Mesenchymal stem cell (in vitro differentiated cells and primary cell): ENCODE data around the gene AKT1S1.

ENCODE experiments used
- DNase-seq: peaks from one replicate; pipeline ENCODE4 v3.0.0-alpha.2; 2013
- H2AFZ ChIP-seq: one replicate; pipeline ENCODE4 v1.6.1; 2013; ENCODE audit warnings: low read depth, mild to moderate bottlenecking, control low read depth, inconsistent platforms, low read length, moderate library complexity
- H2AK5ac ChIP-seq: 2 replicates; pipeline ENCODE4 v1.6.1; 2013; ENCODE audit warnings: low read length, moderate library complexity, mild to moderate bottlenecking, inconsistent platforms; ENCODE audit not compliant: severe bottlenecking
- H2BK120ac ChIP-seq: one replicate; pipeline ENCODE4 v1.6.1; 2013; ENCODE audit warnings: low read depth, mild to moderate bottlenecking, inconsistent platforms, low read length, moderate library complexity
- H2BK12ac ChIP-seq, 2 experiments: one replicate each; pipeline ENCODE4 v1.6.1; 2013; ENCODE audit warnings: inconsistent platforms in 2 of 2, low read length in 2 of 2, mild to moderate bottlenecking in 2 of 2, moderate library complexity in 2 of 2, control low read depth in 1 of 2
- H2BK15ac ChIP-seq: one replicate; pipeline ENCODE4 v1.6.1; 2013; ENCODE audit warnings: mild to moderate bottlenecking, low read depth, inconsistent platforms; ENCODE audit not compliant: poor library complexity, severe bottlenecking
- H2BK5ac ChIP-seq: 2 replicates; pipeline ENCODE4 v1.6.1; 2013; ENCODE audit warnings: low read depth, mild to moderate bottlenecking, low read length, control low read depth, inconsistent platforms; ENCODE audit not compliant: poor library complexity, severe bottlenecking
- H3K14ac ChIP-seq, 2 experiments: one replicate each; pipeline ENCODE4 v1.6.1; 2013; ENCODE audit warnings: inconsistent platforms in 2 of 2, low read length in 2 of 2, control low read depth in 1 of 2, mild to moderate bottlenecking in 1 of 2, moderate library complexity in 1 of 2
- H3K18ac ChIP-seq, 2 experiments: one replicate each; pipeline ENCODE4 v1.6.1; 2013; ENCODE audit warnings: inconsistent platforms in 2 of 2, low read length in 2 of 2, control low read depth in 1 of 2, low read depth in 1 of 2, mild to moderate bottlenecking in 1 of 2
- H3K23ac ChIP-seq, 2 experiments: one replicate each; pipeline ENCODE4 v1.6.1; 2013; ENCODE audit warnings: inconsistent platforms in 2 of 2, low read length in 2 of 2, mild to moderate bottlenecking in 2 of 2, moderate library complexity in 2 of 2, control low read depth in 1 of 2
- H3K27ac ChIP-seq: 2 replicates; pipeline ENCODE4 v1.5.1; 2013; ENCODE audit warnings: mild to moderate bottlenecking, moderate library complexity, low read length, control low read depth, inconsistent platforms; ENCODE audit not compliant: poor library complexity, severe bottlenecking
- H3K27me3 ChIP-seq, 2 experiments: 2 replicates each; pipeline versions ENCODE4 v1.6.1 to v1.7.0; 2013; ENCODE audit warnings: low read length in 2 of 2, mild to moderate bottlenecking in 2 of 2, moderate library complexity in 2 of 2, control low read depth in 1 of 2, inconsistent platforms in 1 of 2; ENCODE audit not compliant: control insufficient read depth in 1 of 2, insufficient read depth in 1 of 2
- H3K36me3 ChIP-seq, 2 experiments: 2 replicates each; pipeline versions ENCODE4 v1.6.1 to v1.7.0; 2013; ENCODE audit warnings: low read length in 2 of 2, control low read depth in 1 of 2, inconsistent platforms in 1 of 2, low read depth in 1 of 2, mild to moderate bottlenecking in 1 of 2; ENCODE audit not compliant: insufficient read depth in 2 of 2, control insufficient read depth in 1 of 2
- H3K4ac ChIP-seq, 2 experiments: one replicate each; pipeline ENCODE4 v1.6.1; 2013; ENCODE audit warnings: inconsistent platforms in 2 of 2, low read length in 2 of 2, mild to moderate bottlenecking in 2 of 2, moderate library complexity in 2 of 2, control low read depth in 1 of 2, low read depth in 1 of 2
- H3K4me1 ChIP-seq: 2 replicates; pipeline ENCODE4 v1.6.1; 2013; ENCODE audit warnings: low read depth, low read length, control low read depth; ENCODE audit not compliant: control insufficient read depth, insufficient read depth
- H3K4me2 ChIP-seq: 2 replicates; pipeline ENCODE4 v1.6.1; 2013; ENCODE audit warnings: low read length, mild to moderate bottlenecking, inconsistent platforms; ENCODE audit not compliant: poor library complexity, severe bottlenecking
- H3K4me3 ChIP-seq, 2 experiments: 2 replicates each; pipeline versions ENCODE4 v1.5.1 to v1.7.0; 2013; ENCODE audit warnings: low read length in 2 of 2, mild to moderate bottlenecking in 2 of 2, control low read depth in 1 of 2, low read depth in 1 of 2; ENCODE audit not compliant: insufficient read depth in 1 of 2
- H3K79me1 ChIP-seq: replicated peaks from 2 replicates; pipeline ENCODE4 v1.6.1; 2013; ENCODE audit warnings: mild to moderate bottlenecking, control low read depth, low read length, inconsistent platforms; ENCODE audit not compliant: poor library complexity, severe bottlenecking
- H3K9ac ChIP-seq: 2 replicates; pipeline ENCODE4 v1.7.0; 2013; ENCODE audit warnings: mild to moderate bottlenecking, low read length, moderate library complexity
- H3K9me3 ChIP-seq: 2 replicates; pipeline ENCODE4 v1.7.0; 2013; ENCODE audit warnings: mild to moderate bottlenecking, low read length; ENCODE audit not compliant: control insufficient read depth
- H4K8ac ChIP-seq: one replicate; pipeline ENCODE4 v1.6.1; 2013; ENCODE audit warnings: inconsistent platforms, mild to moderate bottlenecking, low read length, moderate library complexity
- H4K91ac ChIP-seq: one replicate; pipeline ENCODE4 v1.6.1; 2013; ENCODE audit warnings: mild to moderate bottlenecking, low read length, inconsistent platforms
- WGBS: methylation state at CpG from one replicate; pipeline ENCODE4 v1.1.7; 2013; ENCODE audit warnings: mixed read lengths; 5-methylcytosine and 5-hydroxymethylcytosine counted together

The AKT1S1 gene

GRCh38 chr19:49832556-49832955 lies 44.6 kb downstream of the AKT1S1 start:
- Histone ChIP-seq H2BK5ac (no peak overlapping the region), H3K36me3 (peaks cover 89 to 93% of the 10 kb centered on the region in 2 experiments), H2BK12ac (no peak overlapping the region), H3K18ac (no peak overlapping the region), H2BK120ac (no peak overlapping the region), H3K4me1 (peaks cover 35% of the 10 kb centered on the region), H4K8ac (no peak overlapping the region), H2AK5ac (no peak overlapping the region), H2BK15ac (no peak overlapping the region), H4K91ac (no peak overlapping the region), H3K23ac (no peak overlapping the region), H2AFZ (no peak overlapping the region), H3K4me2 (no peak overlapping the region), H3K79me1 (peaks cover 62% of the 10 kb centered on the region), H3K14ac (no peak overlapping the region), H3K27me3 (no peaks in the 10 kb centered on the region), H3K9ac (no peak overlapping the region), H3K27ac (no peak overlapping the region), H3K9me3 (no peaks in the 10 kb centered on the region), H3K4ac (no peak overlapping the region), H3K4me3 (no peak overlapping the region)
- DNase-seq = no peak
- 86% methylated on average over 6 of the region's 9 CpGs for WGBS

- Histone ChIP-seq H3K9ac (no peak overlapping the region), H3K36me3 (peaks cover 87 to 95% of the 10 kb centered on the region in 2 experiments), H3K4me1 (peaks cover 26% of the 10 kb centered on the region), H3K79me1 (peaks cover 71% of the 10 kb centered on the region), H3K14ac (no peak overlapping the region), H3K4ac (no peak overlapping the region), H4K91ac (no peak overlapping the region), H3K4me2 (no peak overlapping the region), H2AFZ (no peak overlapping the region), H3K9me3 (no peaks in the 10 kb centered on the region), H2BK12ac (no peak overlapping the region), H4K8ac (no peak overlapping the region), H2BK5ac (no peak overlapping the region), H2AK5ac (no peak overlapping the region), H2BK120ac (no peak overlapping the region), H3K27me3 (no peaks in the 10 kb centered on the region), H3K23ac (no peak overlapping the region), H3K4me3 (no peak overlapping the region), H3K18ac (no peak overlapping the region), H2BK15ac (no peak overlapping the region), H3K27ac (no peak overlapping the region)
- no peak for DNase-seq
- WGBS = 88% methylated on average over 8 of the region's 8 CpGs
These were observed 45.6 kb downstream of the AKT1S1 start for GRCh38 chr19:49831592-49831991.

GRCh38 chr19:49830766-49831165 lies 46.4 kb downstream of the AKT1S1 start:
- Histone ChIP-seq H3K27ac (no peak overlapping the region), H2BK12ac (no peak overlapping the region), H2AFZ (no peak overlapping the region), H3K4me2 (no peak overlapping the region), H3K36me3 (peaks cover 79 to 92% of the 10 kb centered on the region in 2 experiments), H3K79me1 (peaks cover 69% of the 10 kb centered on the region), H3K27me3 (no peaks in the 10 kb centered on the region), H3K4me1 (peaks cover 24% of the 10 kb centered on the region), H4K91ac (no peak overlapping the region), H3K9ac (no peak overlapping the region), H3K4me3 (no peak overlapping the region), H4K8ac (no peak overlapping the region), H3K14ac (no peak overlapping the region), H2AK5ac (no peak overlapping the region), H3K18ac (no peak overlapping the region), H3K23ac (no peak overlapping the region), H2BK5ac (no peak overlapping the region), H3K9me3 (no peaks in the 10 kb centered on the region), H3K4ac (no peak overlapping the region), H2BK120ac (no peak overlapping the region), H2BK15ac (no peak overlapping the region)
- WGBS = 91% methylated on average over 9 of the region's 12 CpGs
- DNase-seq = no peak

GRCh38 chr19:49829721-49830120 lies 47.4 kb downstream of the AKT1S1 start:
- Histone ChIP-seq H3K27ac (no peak overlapping the region), H3K9ac (no peak overlapping the region), H3K4me3 (no peak overlapping the region), H3K14ac (no peak overlapping the region), H2BK12ac (no peak overlapping the region), H2BK15ac (no peak overlapping the region), H4K8ac (no peak overlapping the region), H3K18ac (no peak overlapping the region), H2BK120ac (no peak overlapping the region), H3K23ac (no peak overlapping the region), H3K79me1 (peaks cover 61% of the 10 kb centered on the region), H2AFZ (no peak overlapping the region), H3K27me3 (no peaks in the 10 kb centered on the region), H3K4me2 (no peak overlapping the region), H3K4ac (no peak overlapping the region), H3K4me1 (peaks cover 24% of the 10 kb centered on the region), H3K36me3 (peaks cover 70 to 85% of the 10 kb centered on the region in 2 experiments), H3K9me3 (no peaks in the 10 kb centered on the region), H4K91ac (no peak overlapping the region), H2AK5ac (no peak overlapping the region), H2BK5ac (no peak overlapping the region)
- no peak for DNase-seq
- 98% methylated on average over 18 of the region's 18 CpGs for WGBS
